T-helper 1 cell treated with Interleukin-12 subunit alpha and Interleukin-12 subunit beta and Interleukin-4 antibody, amounts not matched to agents 30 μg/mL and 1 μg/mL, for 36 hours (primary cell): ENCODE results near the gene SOS2.

Experiments
- H3K27ac Mint-ChIP-seq: one replicate; pipeline ENCODE4 v1.8.0; 2021; ENCODE audit warnings: mild to moderate bottlenecking, mixed read lengths
- H3K27me3 Mint-ChIP-seq: one replicate; pipeline ENCODE4 v1.8.0; 2021; ENCODE audit warnings: low read depth, mixed read lengths
- H3K36me3 Mint-ChIP-seq: one replicate; pipeline ENCODE4 v1.8.0; 2021; ENCODE audit warnings: low read depth, mixed read lengths
- H3K4me1 Mint-ChIP-seq: one replicate; pipeline ENCODE4 v1.8.0; 2021; ENCODE audit warnings: low read depth, mixed read lengths
- H3K4me3 Mint-ChIP-seq: one replicate; pipeline ENCODE4 v1.8.0; 2021; ENCODE audit warnings: mild to moderate bottlenecking, moderate library complexity, mixed read lengths
- H3K9me3 Mint-ChIP-seq: one replicate; pipeline ENCODE4 v1.8.0; 2021; ENCODE audit warnings: mixed read lengths

Gene SOS2

GRCh38 chr14:50072395-50072794 is 159.0 kb downstream of the SOS2 start:
- Mint-ChIP-seq H3K36me3 (peaks cover 17% of the 10 kb centered on the region), H3K4me3 (no peak overlapping the region), H3K27ac (no peak overlapping the region), H3K27me3 (no peaks in the 10 kb centered on the region), H3K4me1 (peaks cover 12% of the 10 kb centered on the region), H3K9me3 (no peaks in the 10 kb centered on the region)

GRCh38 chr14:50070840-50071548 is 160.4 kb downstream of the SOS2 start:
- Mint-ChIP-seq H3K36me3 (peaks cover 15% of the 10 kb centered on the region), H3K9me3 (no peaks in the 10 kb centered on the region), H3K4me1 (peaks cover 24% of the 10 kb centered on the region), H3K27ac (no peak overlapping the region), H3K27me3 (no peaks in the 10 kb centered on the region), H3K4me3 (no peak overlapping the region)

GRCh38 chr14:50070230-50070629 is 161.1 kb downstream of the SOS2 start:
- Mint-ChIP-seq H3K4me1 (peaks cover 32% of the 10 kb centered on the region), H3K27me3 (no peaks in the 10 kb centered on the region), H3K27ac (no peak overlapping the region), H3K36me3 (peaks cover 17% of the 10 kb centered on the region), H3K4me3 (no peak overlapping the region), H3K9me3 (no peaks in the 10 kb centered on the region)

- Mint-ChIP-seq H3K27ac (no peak overlapping the region), H3K4me3 (no peak overlapping the region), H3K27me3 (no peaks in the 10 kb centered on the region), H3K4me1 (peaks cover 40% of the 10 kb centered on the region), H3K9me3 (no peaks in the 10 kb centered on the region), H3K36me3 (peaks cover 12% of the 10 kb centered on the region)
Measured at GRCh38 chr14:50069325-50069724, 162.1 kb downstream of the SOS2 start.

GRCh38 chr14:50068496-50068895 is 162.9 kb downstream of the SOS2 start:
- no peak overlapping the region for H3K27ac Mint-ChIP-seq
- no peak overlapping the region for H3K4me3 Mint-ChIP-seq
- H3K9me3 Mint-ChIP-seq, result no peaks in the 10 kb centered on the region
- peaks cover 12% of the 10 kb centered on the region for H3K36me3 Mint-ChIP-seq
- no peaks in the 10 kb centered on the region for H3K27me3 Mint-ChIP-seq
- peaks cover 47% of the 10 kb centered on the region for H3K4me1 Mint-ChIP-seq

GRCh38 chr14:50067723-50068495 is 163.5 kb downstream of the SOS2 start:
- H3K27me3 Mint-ChIP-seq, result no peaks in the 10 kb centered on the region
- no peak overlapping the region for H3K4me3 Mint-ChIP-seq
- H3K9me3 Mint-ChIP-seq, result no peaks in the 10 kb centered on the region
- H3K36me3 Mint-ChIP-seq, result peaks cover 10% of the 10 kb centered on the region
- peaks cover 53% of the 10 kb centered on the region for H3K4me1 Mint-ChIP-seq
- no peak overlapping the region for H3K27ac Mint-ChIP-seq
